Measurements from ENCODE around the gene FFAR3. TPM values are rescaled to one million over a fixed set of nuclear protein-coding genes. Genes with fewer than 3 reads are reported as not detected.
"Not testable (repeated sequence)": the region's sequence is repeated elsewhere in the genome, so short reads cannot be mapped to it uniquely, and the experiment has no call there.

Gene FFAR3
- total RNA-seq, 6 experiments from 2014 or later, result not detected

DNA sequence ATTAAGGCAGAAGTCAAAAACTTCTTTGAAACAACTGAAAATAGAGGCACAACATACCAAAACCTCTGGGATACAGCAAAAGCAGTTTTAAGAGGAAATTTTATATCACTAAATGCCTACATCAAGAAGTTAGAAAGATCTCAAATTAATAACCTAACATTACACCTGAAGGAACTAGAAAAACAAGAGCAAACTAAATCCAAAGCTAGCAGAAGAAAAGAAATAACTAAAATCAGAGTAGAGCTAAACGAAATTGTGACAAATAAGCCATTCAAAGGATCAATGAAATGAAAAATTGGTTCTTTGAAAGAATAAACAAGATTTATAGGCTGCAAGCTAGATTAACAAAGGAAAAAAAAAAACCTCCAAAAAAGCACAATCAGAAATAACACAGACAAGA is 10.1 kb downstream of the FFAR3 start:
- Mint-ChIP-seq H3K4me3 (no peak overlapping the region), H3K27ac (no peak overlapping the region), H3K27me3 (ENCODE audit: insufficient read depth) (peaks cover 16% of the 10 kb centered on the region), H3K36me3 (ENCODE audit: low read depth) (no peaks in the 10 kb centered on the region), H3K4me1 (ENCODE audit: low read depth) (0 out of 2 replicates have a peak, but pooled peaks cover 5% of the 10 kb centered on the region), H3K9me3 (no peaks in the 10 kb centered on the region)
- TF ChIP-seq, protein P1, sequence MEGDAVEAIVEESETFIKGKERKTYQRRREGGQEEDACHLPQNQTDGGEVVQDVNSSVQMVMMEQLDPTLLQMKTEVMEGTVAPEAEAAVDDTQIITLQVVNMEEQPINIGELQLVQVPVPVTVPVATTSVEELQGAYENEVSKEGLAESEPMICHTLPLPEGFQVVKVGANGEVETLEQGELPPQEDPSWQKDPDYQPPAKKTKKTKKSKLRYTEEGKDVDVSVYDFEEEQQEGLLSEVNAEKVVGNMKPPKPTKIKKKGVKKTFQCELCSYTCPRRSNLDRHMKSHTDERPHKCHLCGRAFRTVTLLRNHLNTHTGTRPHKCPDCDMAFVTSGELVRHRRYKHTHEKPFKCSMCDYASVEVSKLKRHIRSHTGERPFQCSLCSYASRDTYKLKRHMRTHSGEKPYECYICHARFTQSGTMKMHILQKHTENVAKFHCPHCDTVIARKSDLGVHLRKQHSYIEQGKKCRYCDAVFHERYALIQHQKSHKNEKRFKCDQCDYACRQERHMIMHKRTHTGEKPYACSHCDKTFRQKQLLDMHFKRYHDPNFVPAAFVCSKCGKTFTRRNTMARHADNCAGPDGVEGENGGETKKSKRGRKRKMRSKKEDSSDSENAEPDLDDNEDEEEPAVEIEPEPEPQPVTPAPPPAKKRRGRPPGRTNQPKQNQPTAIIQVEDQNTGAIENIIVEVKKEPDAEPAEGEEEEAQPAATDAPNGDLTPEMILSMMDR (IDR thresholded peaks at IDR 0.05), result no peak
- DNase-seq, result no peak

DNA sequence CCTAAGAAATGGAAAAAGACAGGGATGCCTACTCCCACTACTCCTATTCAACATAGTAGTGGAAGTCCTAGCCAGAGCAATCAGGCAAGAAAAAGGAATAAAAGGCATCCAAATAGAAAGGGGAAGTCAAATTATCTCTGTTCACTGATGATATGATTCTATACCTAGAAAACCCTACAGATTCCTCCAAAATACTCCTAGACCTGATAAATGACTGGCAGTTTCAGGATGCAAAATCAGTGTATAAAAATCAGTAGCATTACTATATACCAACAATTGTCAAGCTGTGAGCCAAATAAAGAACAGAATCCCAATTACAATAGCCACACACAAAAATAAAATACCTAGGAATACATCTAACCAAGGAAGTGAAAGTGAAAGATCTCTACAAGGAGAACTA is 11.3 kb downstream of the FFAR3 start:
- Mint-ChIP-seq H3K4me3 (no peak overlapping the region), H3K36me3 (ENCODE audit: low read depth) (no peaks in the 10 kb centered on the region), H3K4me1 (ENCODE audit: low read depth) (0 out of 2 replicates have a peak, but pooled peaks cover 5% of the 10 kb centered on the region), H3K9me3 (no peaks in the 10 kb centered on the region), H3K27ac (no peak overlapping the region), H3K27me3 (ENCODE audit: insufficient read depth) (peaks cover 9% of the 10 kb centered on the region)
- no peak for DNase-seq
- TF ChIP-seq, protein P1 (IDR thresholded peaks at IDR 0.05), result no peak

DNA sequence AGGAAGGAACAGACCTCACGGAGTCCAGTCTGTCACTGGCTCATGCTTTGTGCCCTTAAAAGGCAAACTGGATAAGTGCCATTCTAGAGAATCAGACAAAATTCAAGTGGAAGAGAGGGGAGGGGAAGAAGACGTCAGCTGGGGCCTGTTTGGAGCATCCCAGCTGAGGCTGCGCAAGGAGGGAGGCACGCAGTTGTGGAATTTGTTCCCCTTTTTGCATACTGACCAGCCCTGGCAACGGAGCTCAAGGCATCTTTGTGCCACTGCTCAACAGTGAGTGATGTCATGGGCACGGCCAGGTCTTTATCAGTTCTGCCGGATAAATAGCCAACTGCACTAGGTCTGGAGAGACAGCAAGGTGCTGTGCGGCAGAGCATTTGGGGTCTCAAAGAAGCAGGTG is 12.5 kb downstream of the FFAR3 start, which contains the start of gene GPR42:
TSS of gene GPR42 (plus strand) at position 347 of the 400 bp plus-strand sequence. CDS start 292 bp downstream, outside the sequence.
- Mint-ChIP-seq H3K4me3 (no peak within 1 kb of the TSS), H3K36me3 (ENCODE audit: low read depth) (no peaks in the 10 kb centered on the region), H3K4me1 (ENCODE audit: low read depth) (0 out of 2 replicates have a peak, but pooled peaks cover 5% of the 10 kb centered on the region), H3K27me3 (ENCODE audit: insufficient read depth) (peaks cover 16% of the 10 kb centered on the region), H3K27ac (no peak within 1 kb of the TSS), H3K9me3 (no peaks in the 10 kb centered on the region)
- no peak for DNase-seq
- TF ChIP-seq, protein P1 (IDR thresholded peaks at IDR 0.05), result no peak

DNA sequence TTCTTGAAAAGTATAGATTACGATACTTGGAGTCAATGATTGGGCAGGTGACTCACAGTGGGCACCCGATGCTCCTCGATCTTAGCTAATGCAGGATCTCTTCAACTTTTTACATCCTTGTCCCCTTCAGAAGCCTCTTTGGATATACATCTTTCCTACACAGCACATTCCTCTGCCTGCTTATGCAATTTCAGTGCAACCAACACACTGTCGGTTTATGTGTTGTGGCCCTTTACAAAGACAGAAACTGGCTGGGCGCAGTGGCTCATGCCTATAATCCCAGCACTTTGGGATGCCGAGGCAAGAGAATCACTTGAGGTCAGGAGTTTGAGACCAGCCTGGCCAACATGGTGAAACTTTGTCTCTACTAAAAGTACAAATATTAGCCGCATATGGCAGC is 15.2 kb downstream of the FFAR3 start:
- Mint-ChIP-seq H3K27ac (no peak overlapping the region), H3K36me3 (ENCODE audit: low read depth) (no peaks in the 10 kb centered on the region), H3K27me3 (ENCODE audit: insufficient read depth) (peaks cover 17% of the 10 kb centered on the region)

DNA sequence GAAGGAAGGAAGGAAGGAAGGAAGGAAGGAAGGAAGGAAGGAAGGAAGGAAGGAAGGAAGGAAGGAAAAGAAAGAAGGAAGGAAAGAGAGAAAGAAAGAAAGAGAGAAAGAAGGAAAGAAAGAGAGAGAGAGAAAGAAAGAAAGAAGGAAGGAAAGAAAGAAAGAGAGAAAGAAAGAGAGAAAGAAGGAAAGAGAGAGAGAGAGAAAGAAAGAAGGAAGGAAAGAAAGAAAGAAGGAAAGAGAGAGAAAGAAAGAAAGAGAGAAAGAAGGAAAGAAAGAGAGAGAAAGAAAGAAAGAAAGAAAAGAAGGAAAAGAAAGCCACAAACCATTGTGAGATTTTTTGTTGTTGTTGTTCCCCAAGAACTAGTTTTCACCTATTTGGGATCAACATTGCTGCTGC is 15.8 kb downstream of the FFAR3 start:
- H3K4me1 Mint-ChIP-seq (ENCODE audit: low read depth); DNase-seq; H3K9me3 Mint-ChIP-seq; H3K4me3 Mint-ChIP-seq; H3K27ac Mint-ChIP-seq; H3K36me3 Mint-ChIP-seq (ENCODE audit: low read depth): not testable (repeated sequence)
- peaks cover 18% of the 10 kb centered on the region for H3K27me3 Mint-ChIP-seq (ENCODE audit: insufficient read depth)

More for the DNA sequence above, 15.2 kb downstream of the FFAR3 start:
- Mint-ChIP-seq H3K4me3 (no peak overlapping the region), H3K4me1 (ENCODE audit: low read depth) (no peaks in the 10 kb centered on the region), H3K9me3 (no peaks in the 10 kb centered on the region; the same call in 1 of the 2 replicates)
- TF ChIP-seq, protein P1 (IDR thresholded peaks at IDR 0.05), result no peak
- DNase-seq, result no peak

DNA sequence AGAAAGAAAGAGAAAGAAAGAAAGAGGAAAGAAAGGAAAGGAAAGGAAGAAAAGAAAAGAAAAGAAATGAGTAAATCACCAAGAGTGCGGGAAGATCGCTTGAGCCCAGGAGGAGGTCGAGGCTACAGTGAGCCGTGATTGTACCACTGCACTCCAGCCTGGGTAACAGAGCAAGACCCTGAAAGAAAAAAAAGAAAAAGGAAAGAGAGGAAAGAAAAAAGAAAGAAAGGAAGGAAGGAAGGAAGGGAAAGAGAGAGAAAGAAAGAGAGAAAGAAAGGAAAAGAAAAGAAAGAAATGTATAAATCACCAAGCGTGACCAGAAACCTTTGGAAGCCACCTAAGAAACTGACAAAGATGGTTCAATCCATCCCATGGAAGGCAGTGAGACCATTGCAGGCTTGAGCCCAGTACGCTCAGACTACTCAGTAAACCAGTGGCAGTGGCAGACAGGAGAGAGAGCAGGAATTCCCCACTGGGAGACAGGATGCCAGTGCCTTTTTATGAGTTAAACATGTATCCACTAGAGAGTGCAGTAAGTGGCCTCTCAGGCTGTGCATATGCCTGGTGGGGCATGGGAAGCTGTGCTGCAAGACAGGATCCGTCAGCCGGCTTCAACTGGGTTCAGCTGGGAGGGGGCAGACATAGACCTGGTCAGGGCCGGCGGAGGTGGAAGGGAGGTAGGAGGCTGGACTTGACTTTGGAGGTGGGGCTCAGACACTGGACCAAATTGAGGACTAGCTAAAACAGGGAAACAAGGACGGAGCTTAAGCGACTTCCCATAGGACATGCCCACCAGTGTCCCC is 17.4 kb downstream of the FFAR3 start:
- Mint-ChIP-seq H3K9me3 (no peaks in the 10 kb centered on the region; the same call in 1 of the 2 replicates), H3K4me3 (no peak overlapping the region), H3K36me3 (ENCODE audit: low read depth) (no peaks in the 10 kb centered on the region), H3K4me1 (ENCODE audit: low read depth) (no peaks in the 10 kb centered on the region), H3K27me3 (ENCODE audit: insufficient read depth) (peaks cover 28% of the 10 kb centered on the region), H3K27ac (no peak overlapping the region)
- DNase-seq, result no peak
- TF ChIP-seq, protein P1 (IDR thresholded peaks at IDR 0.05), result no peak
